ENCODE data around the gene VTI1A. TPM values are rescaled to one million over a fixed set of nuclear protein-coding genes. Genes with fewer than 3 reads are reported as not detected.
"Not testable (repeated sequence)": the region's sequence is repeated elsewhere in the genome, so short reads cannot be mapped to it uniquely, and the experiment has no call there.

VTI1A gene
- total RNA-seq, 1 experiment from 2014 or later = 33.4 TPM

GRCh38 chr10:112525200-112525599 lies 78.2 kb downstream of the VTI1A start:
- Histone ChIP-seq H3K4me3 (no peak overlapping the region), H3K36me3 (no peaks in the 10 kb centered on the region), H3K27me3 (replicated peaks) (no peaks in the 10 kb centered on the region), H3K27ac (peak overlapping the region; percentile 48), H3K4me1 (replicated peaks) (peaks cover 52% of the 10 kb centered on the region), H3K9me3 (replicated peaks) (no peaks in the 10 kb centered on the region)
- DNase-seq (ENCODE audit: low read depth in 1 of 2, low spot score in 2 of 2) = peak; percentile 60 to 65

DNA sequence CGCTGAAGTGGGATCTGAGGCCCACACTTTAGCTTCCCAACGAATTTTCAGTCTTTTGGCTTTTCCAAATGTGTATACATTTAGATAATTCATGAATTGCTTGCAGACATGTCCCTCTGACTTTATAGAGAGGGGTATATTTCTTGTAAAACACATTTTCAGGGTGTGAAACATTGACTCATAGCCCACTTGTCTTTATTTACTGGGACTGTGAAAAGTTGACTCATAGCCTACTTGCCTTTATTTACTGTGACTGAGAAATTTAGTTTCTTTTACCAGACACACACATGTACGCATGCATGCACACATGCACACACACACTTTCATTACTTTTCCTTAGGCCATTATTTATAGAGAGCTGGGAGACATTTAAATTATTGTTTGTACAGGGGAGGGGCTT lies 79.1 kb downstream of the VTI1A start:
- no peaks in the 10 kb centered on the region for H3K27me3 ChIP-seq (replicated peaks)
- peaks cover 54% of the 10 kb centered on the region for H3K4me1 ChIP-seq (replicated peaks)
- no peak overlapping the region for H3K4me3 ChIP-seq
- no peaks in the 10 kb centered on the region for H3K9me3 ChIP-seq (replicated peaks)
- H3K36me3 ChIP-seq = 0 out of 2 replicates have a peak, but pooled peaks cover 2% of the 10 kb centered on the region
- DNase-seq (ENCODE audit: low read depth in 1 of 2, low spot score in 2 of 2) = peak in 1 of 2 experiments; percentile 67
- H3K27ac ChIP-seq = peak overlapping the region; percentile 48

DNA sequence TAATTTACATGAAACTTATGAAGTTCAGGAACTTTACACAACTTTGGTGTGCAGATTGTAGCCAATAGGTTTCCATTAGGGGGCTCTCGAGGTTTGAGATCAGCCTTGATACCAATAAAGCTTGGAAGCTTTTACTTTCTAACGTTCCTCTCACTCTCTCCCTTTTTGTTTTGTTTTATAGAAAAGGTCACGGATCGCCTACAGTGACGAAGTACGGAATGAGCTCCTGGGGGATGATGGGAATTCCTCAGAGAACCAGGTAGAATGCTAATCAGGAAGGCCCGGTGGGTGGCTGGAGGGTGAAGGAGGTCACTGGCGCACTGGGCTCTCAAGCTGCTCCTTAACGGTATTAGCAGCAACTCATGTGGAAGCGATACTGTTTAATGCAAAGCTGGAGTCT lies 79.9 kb downstream of the VTI1A start:
- peaks cover 59% of the 10 kb centered on the region for H3K4me1 ChIP-seq (replicated peaks)
- H3K4me3 ChIP-seq = no peak overlapping the region
- H3K9me3 ChIP-seq (replicated peaks) = no peaks in the 10 kb centered on the region
- H3K36me3 ChIP-seq = 0 out of 2 replicates have a peak, but pooled peaks cover 2% of the 10 kb centered on the region
- no peak for DNase-seq (ENCODE audit: low read depth in 1 of 2, low spot score in 2 of 2)
- no peak overlapping the region for H3K27ac ChIP-seq
- no peaks in the 10 kb centered on the region for H3K27me3 ChIP-seq (replicated peaks)

DNA sequence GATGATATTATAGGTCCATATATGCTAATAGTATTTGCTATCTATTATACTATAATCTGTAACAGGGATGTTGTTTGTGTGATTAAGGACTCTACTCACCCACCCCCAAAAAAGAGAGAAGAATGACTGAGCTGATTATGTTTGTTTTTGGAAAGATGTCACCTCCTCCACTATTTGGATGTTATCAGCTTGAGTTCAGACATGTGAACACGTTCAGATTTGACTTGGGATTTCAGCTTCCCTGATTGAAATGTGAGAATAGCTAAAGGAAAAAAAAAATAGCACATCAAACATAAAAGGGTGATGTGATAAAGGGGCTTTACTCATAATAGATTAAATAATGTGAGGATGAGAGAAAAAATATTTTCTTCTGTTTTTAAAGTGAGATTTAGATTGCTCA lies 81.2 kb downstream of the VTI1A start:
- Histone ChIP-seq H3K9me3 (replicated peaks) (no peaks in the 10 kb centered on the region), H3K27ac (no peak overlapping the region), H3K4me1 (replicated peaks) (peaks cover 59% of the 10 kb centered on the region), H3K36me3 (0 out of 2 replicates have a peak, but pooled peaks cover 2% of the 10 kb centered on the region), H3K4me3 (no peak overlapping the region), H3K27me3 (replicated peaks) (no peaks in the 10 kb centered on the region)
- DNase-seq (ENCODE audit: low read depth in 1 of 2, low spot score in 2 of 2) = no peak

DNA sequence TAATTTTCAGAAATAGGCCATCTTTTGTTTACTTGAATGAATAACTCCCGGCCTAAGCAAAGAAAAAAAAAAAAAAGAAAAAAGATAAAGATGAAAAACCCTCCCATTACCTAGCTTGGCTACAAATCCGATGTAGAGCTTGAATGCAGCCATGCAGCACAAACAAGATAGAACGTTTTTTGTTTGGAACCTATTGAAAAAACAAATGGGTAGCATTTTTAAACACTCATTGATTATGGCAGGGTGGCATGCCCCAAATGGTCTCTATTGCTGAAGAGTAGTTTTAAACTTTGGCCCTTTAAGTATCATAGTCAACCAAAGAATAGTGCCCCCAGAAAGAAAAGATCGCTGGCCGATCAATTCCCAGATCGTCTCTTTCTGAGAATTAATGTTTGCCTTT lies 84.4 kb downstream of the VTI1A start:
- Histone ChIP-seq H3K4me1 (replicated peaks) (peaks cover 34% of the 10 kb centered on the region), H3K36me3 (0 out of 2 replicates have a peak, but pooled peaks cover 2% of the 10 kb centered on the region), H3K27me3 (replicated peaks) (no peaks in the 10 kb centered on the region), H3K27ac (peak overlapping the region; percentile 35; the same call in 1 of the 2 replicates), H3K4me3 (peak overlapping the region; percentile 33), H3K9me3 (replicated peaks) (no peaks in the 10 kb centered on the region)
- peak in 1 of 2 experiments; percentile 31 for DNase-seq (ENCODE audit: low read depth in 1 of 2, low spot score in 2 of 2)

- DNase-seq (ENCODE audit: low read depth in 1 of 2, low spot score in 2 of 2) = peak in 1 of 2 experiments; percentile 55
- Histone ChIP-seq H3K9me3 (replicated peaks) (no peaks in the 10 kb centered on the region), H3K36me3 (0 out of 2 replicates have a peak, but pooled peaks cover 2% of the 10 kb centered on the region), H3K27me3 (replicated peaks) (no peaks in the 10 kb centered on the region), H3K4me1 (replicated peaks) (peaks cover 28% of the 10 kb centered on the region), H3K4me3 (peak overlapping the region; percentile 33), H3K27ac (peak overlapping the region; percentile 35)
Observed at GRCh38 chr10:112532189-112532588, 85.2 kb downstream of the VTI1A start.

GRCh38 chr10:112532956-112533355 lies 85.9 kb downstream of the VTI1A start:
- H3K27ac ChIP-seq = no peak overlapping the region
- no peak for DNase-seq (ENCODE audit: low read depth in 1 of 2, low spot score in 2 of 2)
- no peaks in the 10 kb centered on the region for H3K27me3 ChIP-seq (replicated peaks)

DNA sequence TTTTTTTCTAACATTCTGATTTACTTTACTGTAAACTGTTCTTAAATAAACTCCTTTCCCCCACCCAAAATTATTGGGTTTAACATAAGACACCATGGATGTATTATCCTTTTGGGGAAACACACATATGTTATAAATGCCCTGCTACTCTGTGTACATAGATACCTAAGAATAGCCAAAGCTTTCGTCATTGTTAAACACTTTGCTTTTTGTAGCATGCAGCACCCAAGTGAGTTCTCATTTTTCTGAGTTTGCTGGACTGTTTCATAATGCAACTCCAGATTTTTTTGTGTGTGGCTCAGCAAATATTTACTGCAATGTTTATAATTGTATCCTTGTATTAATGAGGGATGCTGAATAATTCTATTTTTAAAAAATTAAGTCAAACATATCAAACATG lies 86.9 kb downstream of the VTI1A start:
- no peak overlapping the region for H3K4me3 ChIP-seq
- H3K4me1 ChIP-seq (replicated peaks) = peaks cover 17% of the 10 kb centered on the region
- DNase-seq (ENCODE audit: low read depth in 1 of 2, low spot score in 2 of 2) = no peak
- peaks cover 7% of the 10 kb centered on the region; the same call in 1 of the 2 replicates for H3K36me3 ChIP-seq
- H3K27me3 ChIP-seq (replicated peaks) = no peaks in the 10 kb centered on the region
- H3K27ac ChIP-seq = no peak overlapping the region
- no peaks in the 10 kb centered on the region for H3K9me3 ChIP-seq (replicated peaks)

More at GRCh38 chr10:112532956-112533355, 85.9 kb downstream of the VTI1A start:
- H3K36me3 ChIP-seq = 0 out of 2 replicates have a peak, but pooled peaks cover 2% of the 10 kb centered on the region
- H3K4me3 ChIP-seq = no peak overlapping the region
- H3K9me3 ChIP-seq (replicated peaks) = no peaks in the 10 kb centered on the region
- peaks cover 25% of the 10 kb centered on the region for H3K4me1 ChIP-seq (replicated peaks)

- H3K27me3 ChIP-seq (replicated peaks) = no peaks in the 10 kb centered on the region
- no peak overlapping the region for H3K27ac ChIP-seq
- H3K4me1 ChIP-seq (replicated peaks) = peaks cover 17% of the 10 kb centered on the region
- no peak for DNase-seq (ENCODE audit: low read depth in 1 of 2, low spot score in 2 of 2)
- no peak overlapping the region for H3K4me3 ChIP-seq
- peaks cover 7% of the 10 kb centered on the region; the same call in 1 of the 2 replicates for H3K36me3 ChIP-seq
- no peaks in the 10 kb centered on the region for H3K9me3 ChIP-seq (replicated peaks)
Observed at GRCh38 chr10:112535531-112535951, 88.5 kb downstream of the VTI1A start.

DNA sequence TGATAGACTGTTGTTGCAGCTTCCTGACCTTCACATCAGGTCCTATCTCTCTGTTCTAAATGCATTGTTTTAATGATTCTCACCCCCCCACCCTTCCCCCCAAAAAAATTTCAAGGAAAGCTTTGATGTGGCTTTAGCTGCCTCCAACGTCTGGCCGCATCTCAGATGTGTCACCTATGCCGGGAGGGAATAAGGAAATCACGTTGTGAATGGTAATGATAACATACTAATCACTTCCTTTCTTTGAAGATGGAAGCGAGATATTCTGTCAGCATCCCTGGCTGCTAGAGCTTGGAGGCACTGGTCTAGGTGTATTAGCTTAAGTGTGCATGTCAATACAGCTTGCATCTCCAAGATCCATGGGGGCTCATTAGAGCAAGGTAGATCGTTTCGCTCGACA lies 89.6 kb downstream of the VTI1A start:
- H3K4me1 ChIP-seq (replicated peaks) = peaks cover 10% of the 10 kb centered on the region
- no peak for DNase-seq (ENCODE audit: low read depth in 1 of 2, low spot score in 2 of 2)
- H3K36me3 ChIP-seq = peaks cover 5% of the 10 kb centered on the region; the same call in 1 of the 2 replicates
- H3K27ac ChIP-seq = no peak overlapping the region
- no peaks in the 10 kb centered on the region for H3K9me3 ChIP-seq (replicated peaks)
- H3K4me3 ChIP-seq = no peak overlapping the region
- H3K27me3 ChIP-seq (replicated peaks) = no peaks in the 10 kb centered on the region

- Histone ChIP-seq H3K36me3 (peaks cover 5% of the 10 kb centered on the region; the same call in 1 of the 2 replicates), H3K27ac (no peak overlapping the region), H3K4me1 (replicated peaks) (peaks cover 5% of the 10 kb centered on the region; the same call in 1 of the 2 replicates), H3K9me3 (replicated peaks) (no peaks in the 10 kb centered on the region), H3K27me3 (replicated peaks) (no peaks in the 10 kb centered on the region), H3K4me3 (no peak overlapping the region)
- DNase-seq (ENCODE audit: low read depth in 1 of 2, low spot score in 2 of 2) = no peak
Observed at GRCh38 chr10:112538168-112538567, 91.2 kb downstream of the VTI1A start.

DNA sequence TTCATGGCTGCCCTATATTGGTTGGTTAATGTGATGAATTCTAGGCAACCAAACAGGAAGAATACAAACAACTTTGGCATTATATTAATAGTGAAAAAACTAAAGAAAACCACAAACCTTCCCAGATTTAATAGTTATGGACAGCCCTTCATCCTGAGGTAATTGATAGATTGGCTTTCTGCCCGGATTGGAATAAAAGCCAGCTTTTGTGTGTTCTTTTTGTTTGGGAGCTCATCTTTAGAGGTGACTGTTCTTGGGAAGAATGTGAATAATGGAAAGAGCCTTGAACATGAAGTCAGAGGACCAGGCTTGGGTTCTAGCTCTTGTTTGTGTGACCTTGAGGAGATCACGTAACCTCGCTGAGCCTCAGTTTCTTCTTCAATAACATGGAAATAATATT lies 92.3 kb downstream of the VTI1A start:
- H3K4me3 ChIP-seq = no peak overlapping the region
- H3K27ac ChIP-seq = no peak overlapping the region
- H3K9me3 ChIP-seq (replicated peaks) = no peaks in the 10 kb centered on the region
- peaks cover 5% of the 10 kb centered on the region; the same call in 1 of the 2 replicates for H3K36me3 ChIP-seq
- DNase-seq (ENCODE audit: low read depth in 1 of 2, low spot score in 2 of 2) = no peak
- H3K27me3 ChIP-seq (replicated peaks) = no peaks in the 10 kb centered on the region
- peaks cover 5% of the 10 kb centered on the region; the same call in 1 of the 2 replicates for H3K4me1 ChIP-seq (replicated peaks)

DNA sequence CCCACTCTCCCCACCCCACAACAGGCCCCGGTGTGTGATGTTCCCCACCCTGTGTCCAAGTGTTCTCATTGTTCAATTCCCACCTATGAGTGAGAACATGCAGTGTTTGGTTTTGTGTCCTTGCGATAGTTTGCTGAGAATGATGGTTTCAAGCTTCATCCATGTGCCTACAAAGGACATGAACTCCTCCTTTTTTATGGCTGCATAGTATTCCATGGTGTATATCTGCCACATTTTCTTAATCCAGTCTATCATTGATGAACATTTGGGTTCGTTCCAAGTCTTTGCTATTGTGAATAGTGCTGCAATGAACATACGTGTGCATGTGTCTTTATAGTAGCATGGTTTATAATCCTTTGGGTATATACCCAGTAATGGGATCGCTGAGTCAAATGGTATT lies 95.8 kb downstream of the VTI1A start:
- H3K9me3 ChIP-seq (replicated peaks); H3K4me1 ChIP-seq (replicated peaks); H3K27me3 ChIP-seq (replicated peaks); DNase-seq (ENCODE audit: low read depth in 1 of 2, low spot score in 2 of 2); H3K36me3 ChIP-seq; H3K4me3 ChIP-seq; H3K27ac ChIP-seq: not testable (repeated sequence)

DNA sequence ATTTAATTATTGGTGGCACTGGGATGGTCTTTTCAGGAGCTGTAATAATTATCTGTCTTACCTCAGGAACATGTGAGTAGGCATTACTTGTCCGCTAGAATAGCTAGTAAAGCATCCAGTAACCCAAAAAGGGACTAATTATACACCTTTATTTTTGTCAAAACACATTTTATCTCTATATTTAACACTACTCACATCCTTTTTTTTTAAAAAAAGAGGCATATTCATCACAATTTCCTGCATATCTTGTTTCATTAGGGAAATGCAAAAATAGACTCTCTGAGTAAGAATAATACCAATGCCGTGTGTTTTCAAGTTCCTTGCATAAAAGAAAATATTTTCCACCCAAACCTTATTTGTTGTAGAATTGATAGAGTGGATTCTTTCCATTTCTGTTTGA lies 99.5 kb downstream of the VTI1A start:
- no peaks in the 10 kb centered on the region for H3K9me3 ChIP-seq (replicated peaks)
- no peak for DNase-seq (ENCODE audit: low read depth in 1 of 2, low spot score in 2 of 2)
- H3K27me3 ChIP-seq (replicated peaks) = no peaks in the 10 kb centered on the region
- no peak overlapping the region for H3K4me3 ChIP-seq
- no peak overlapping the region for H3K27ac ChIP-seq
- no peaks in the 10 kb centered on the region for H3K36me3 ChIP-seq
- H3K4me1 ChIP-seq (replicated peaks) = no peaks in the 10 kb centered on the region
